ENCODE results near the gene UNC45B. TPM values are rescaled to one million over a fixed set of nuclear protein-coding genes. Genes with fewer than 3 reads are reported as not detected.
"Not testable (repeated sequence)": the region's sequence is repeated elsewhere in the genome, so short reads cannot be mapped to it uniquely, and the experiment has no call there.

The UNC45B gene
- total RNA-seq, 1 donor from 2014 or later = 2.2 TPM

DNA sequence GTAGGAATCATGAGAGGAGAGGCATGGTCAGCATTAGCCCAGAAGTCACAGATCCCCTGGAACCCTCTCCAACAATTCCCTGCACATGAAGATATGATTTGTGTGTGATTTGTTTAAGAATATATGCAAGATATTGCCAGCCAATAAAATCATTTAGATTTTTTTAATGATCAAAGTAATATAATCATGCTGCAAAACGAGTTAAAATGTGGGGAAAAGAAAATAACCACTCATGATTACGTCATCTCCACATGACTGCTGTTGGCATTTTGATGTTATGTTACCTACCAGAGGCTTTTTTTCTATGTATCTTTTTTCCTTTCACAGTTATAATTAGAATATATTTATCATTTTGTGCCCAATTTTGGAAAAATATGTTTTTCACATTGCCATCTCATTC is 24.2 kb downstream of the UNC45B start:
- Mint-ChIP-seq H3K27ac (ENCODE audit: unreplicated experiment) (no peak overlapping the region), H3K36me3 (ENCODE audit: unreplicated experiment) (no peaks in the 10 kb centered on the region), H3K27me3 (ENCODE audit: unreplicated experiment) (peaks cover 4% of the 10 kb centered on the region), H3K4me1 (ENCODE audit: low read depth, unreplicated experiment) (peaks cover under 1% of the 10 kb centered on the region), H3K4me3 (ENCODE audit: unreplicated experiment) (no peak overlapping the region), H3K9me3 (ENCODE audit: unreplicated experiment) (no peaks in the 10 kb centered on the region)
- DNase-seq = no peak
- TF ChIP-seq, protein P1, sequence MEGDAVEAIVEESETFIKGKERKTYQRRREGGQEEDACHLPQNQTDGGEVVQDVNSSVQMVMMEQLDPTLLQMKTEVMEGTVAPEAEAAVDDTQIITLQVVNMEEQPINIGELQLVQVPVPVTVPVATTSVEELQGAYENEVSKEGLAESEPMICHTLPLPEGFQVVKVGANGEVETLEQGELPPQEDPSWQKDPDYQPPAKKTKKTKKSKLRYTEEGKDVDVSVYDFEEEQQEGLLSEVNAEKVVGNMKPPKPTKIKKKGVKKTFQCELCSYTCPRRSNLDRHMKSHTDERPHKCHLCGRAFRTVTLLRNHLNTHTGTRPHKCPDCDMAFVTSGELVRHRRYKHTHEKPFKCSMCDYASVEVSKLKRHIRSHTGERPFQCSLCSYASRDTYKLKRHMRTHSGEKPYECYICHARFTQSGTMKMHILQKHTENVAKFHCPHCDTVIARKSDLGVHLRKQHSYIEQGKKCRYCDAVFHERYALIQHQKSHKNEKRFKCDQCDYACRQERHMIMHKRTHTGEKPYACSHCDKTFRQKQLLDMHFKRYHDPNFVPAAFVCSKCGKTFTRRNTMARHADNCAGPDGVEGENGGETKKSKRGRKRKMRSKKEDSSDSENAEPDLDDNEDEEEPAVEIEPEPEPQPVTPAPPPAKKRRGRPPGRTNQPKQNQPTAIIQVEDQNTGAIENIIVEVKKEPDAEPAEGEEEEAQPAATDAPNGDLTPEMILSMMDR (IDR thresholded peaks at IDR 0.05; ENCODE audit: partially characterized antibody, unreplicated experiment) = no peak

- H3K27ac Mint-ChIP-seq (ENCODE audit: unreplicated experiment); H3K4me1 Mint-ChIP-seq (ENCODE audit: low read depth, unreplicated experiment); DNase-seq; H3K36me3 Mint-ChIP-seq (ENCODE audit: unreplicated experiment); H3K9me3 Mint-ChIP-seq (ENCODE audit: unreplicated experiment); H3K4me3 Mint-ChIP-seq (ENCODE audit: unreplicated experiment); H3K27me3 Mint-ChIP-seq (ENCODE audit: unreplicated experiment): not testable (repeated sequence)
These were observed 24.7 kb downstream of the UNC45B start for GRCh38 chr17:35172321-35172720.

DNA sequence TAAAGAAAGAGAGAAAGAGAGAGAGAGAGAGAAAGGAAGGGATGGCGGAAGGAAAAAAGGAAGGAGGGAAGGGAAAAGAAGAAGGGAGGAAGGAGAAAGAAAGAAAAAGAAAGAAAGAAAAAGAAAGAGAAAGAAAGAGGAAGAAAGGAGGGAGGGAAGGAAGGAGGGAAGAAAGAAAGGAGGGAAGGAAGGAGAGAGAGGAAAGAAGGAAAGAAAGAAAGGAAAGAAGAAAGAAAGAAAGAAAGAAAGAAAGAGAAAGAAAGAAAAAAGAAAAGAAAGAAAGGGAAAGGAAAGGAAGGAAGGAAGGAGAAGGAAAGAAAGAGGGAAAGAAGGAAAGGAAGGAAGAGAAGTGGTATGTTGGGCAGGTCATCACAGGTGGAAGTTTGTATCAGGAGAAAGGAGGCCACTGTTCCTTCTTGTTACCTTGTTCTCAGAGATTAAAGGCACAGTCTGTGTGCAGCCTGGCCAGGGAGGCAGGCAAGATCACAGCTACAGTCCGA is 27.3 kb downstream of the UNC45B start:
- Mint-ChIP-seq H3K27me3 (ENCODE audit: unreplicated experiment) (peaks cover 4% of the 10 kb centered on the region), H3K27ac (ENCODE audit: unreplicated experiment) (no peak overlapping the region), H3K4me3 (ENCODE audit: unreplicated experiment) (no peak overlapping the region), H3K4me1 (ENCODE audit: low read depth, unreplicated experiment) (no peaks in the 10 kb centered on the region), H3K9me3 (ENCODE audit: unreplicated experiment) (peaks cover 2% of the 10 kb centered on the region), H3K36me3 (ENCODE audit: unreplicated experiment) (no peaks in the 10 kb centered on the region)
- TF ChIP-seq, protein P1 (IDR thresholded peaks at IDR 0.05; ENCODE audit: partially characterized antibody, unreplicated experiment) = no peak
- DNase-seq = no peak

DNA sequence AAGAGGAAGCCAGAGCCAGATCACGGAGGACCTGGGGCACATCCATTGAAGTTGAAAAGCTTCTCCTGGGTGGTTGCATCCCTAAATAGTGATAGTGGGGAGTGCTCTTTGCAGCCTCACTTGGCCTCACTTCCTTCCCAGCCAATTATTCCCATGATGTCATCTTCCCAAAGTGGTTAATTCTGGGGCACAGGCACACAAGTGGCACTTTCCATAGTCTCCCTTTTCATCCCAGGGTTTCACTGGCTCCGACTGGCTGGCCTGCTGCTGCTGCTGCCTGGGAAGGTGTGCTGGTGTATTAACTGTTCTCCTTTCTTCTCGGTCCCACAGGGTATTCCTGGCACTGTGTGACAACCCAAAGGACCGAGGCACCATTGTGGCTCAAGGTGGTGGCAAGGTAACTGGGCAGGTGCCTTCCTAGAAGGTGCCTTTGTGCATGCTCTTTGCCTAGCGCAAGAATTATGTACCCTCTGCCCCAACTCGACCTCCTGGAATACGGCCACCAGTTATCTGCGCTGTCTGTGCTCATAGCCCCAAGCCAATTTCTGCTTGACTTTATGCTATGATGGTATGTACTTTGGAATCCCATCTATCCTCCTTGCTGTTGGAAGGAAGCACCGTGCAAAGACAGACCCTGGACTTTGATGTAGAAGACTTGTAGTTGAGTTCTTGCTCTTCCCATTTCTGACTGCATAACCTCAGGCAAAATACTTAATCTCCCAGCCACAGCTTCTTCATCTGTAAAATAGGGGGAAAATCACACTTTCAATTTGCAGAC is 28.2 kb downstream of the UNC45B start:
- H3K36me3 Mint-ChIP-seq (ENCODE audit: unreplicated experiment) = no peaks in the 10 kb centered on the region
- no peak overlapping the region for H3K4me3 Mint-ChIP-seq (ENCODE audit: unreplicated experiment)
- TF ChIP-seq, protein P1 (IDR thresholded peaks at IDR 0.05; ENCODE audit: partially characterized antibody, unreplicated experiment) = no peak
- no peaks in the 10 kb centered on the region for H3K4me1 Mint-ChIP-seq (ENCODE audit: low read depth, unreplicated experiment)
- peaks cover 4% of the 10 kb centered on the region for H3K27me3 Mint-ChIP-seq (ENCODE audit: unreplicated experiment)
- H3K27ac Mint-ChIP-seq (ENCODE audit: unreplicated experiment) = no peak overlapping the region
- no peak for DNase-seq
- peaks cover 2% of the 10 kb centered on the region for H3K9me3 Mint-ChIP-seq (ENCODE audit: unreplicated experiment)

GRCh38 chr17:35176897-35177296 is 29.3 kb downstream of the UNC45B start:
- H3K9me3 Mint-ChIP-seq (ENCODE audit: unreplicated experiment) = peaks cover 2% of the 10 kb centered on the region
- no peaks in the 10 kb centered on the region for H3K36me3 Mint-ChIP-seq (ENCODE audit: unreplicated experiment)
- TF ChIP-seq, protein P1 (IDR thresholded peaks at IDR 0.05; ENCODE audit: partially characterized antibody, unreplicated experiment) = no peak
- H3K27ac Mint-ChIP-seq (ENCODE audit: unreplicated experiment) = no peak overlapping the region
- H3K4me3 Mint-ChIP-seq (ENCODE audit: unreplicated experiment) = no peak overlapping the region
- H3K27me3 Mint-ChIP-seq (ENCODE audit: unreplicated experiment) = peaks cover 4% of the 10 kb centered on the region
- no peak for DNase-seq
- H3K4me1 Mint-ChIP-seq (ENCODE audit: low read depth, unreplicated experiment) = no peaks in the 10 kb centered on the region

DNA sequence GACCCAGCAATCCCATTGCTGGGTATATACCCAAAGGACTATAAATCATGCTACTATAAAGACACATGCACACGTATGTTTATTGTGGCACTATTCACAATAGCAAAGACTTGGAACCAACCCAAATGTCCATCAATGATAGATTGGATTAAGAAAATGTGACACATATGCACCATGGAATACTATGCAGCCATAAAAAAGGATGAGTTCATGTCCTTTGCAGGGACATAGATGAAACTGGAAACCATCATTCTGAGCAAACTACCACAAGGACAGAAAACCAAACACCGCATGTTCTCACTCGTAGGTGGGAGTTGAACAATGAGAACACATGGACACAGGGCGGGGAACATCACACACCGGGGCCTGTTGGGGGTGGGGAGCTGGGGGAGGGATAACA is 31.8 kb downstream of the UNC45B start:
- H3K4me3 Mint-ChIP-seq (ENCODE audit: unreplicated experiment); H3K27ac Mint-ChIP-seq (ENCODE audit: unreplicated experiment); DNase-seq; H3K9me3 Mint-ChIP-seq (ENCODE audit: unreplicated experiment); H3K27me3 Mint-ChIP-seq (ENCODE audit: unreplicated experiment); H3K4me1 Mint-ChIP-seq (ENCODE audit: low read depth, unreplicated experiment); H3K36me3 Mint-ChIP-seq (ENCODE audit: unreplicated experiment): not testable (repeated sequence)
